ENCODE measurements around the gene PLOD3.
A peak's percentile ranks its signal among the peaks of the same experiment; 100 is the strongest.
"Not testable (repeated sequence)": the region's sequence is repeated elsewhere in the genome, so short reads cannot be mapped to it uniquely, and the experiment has no call there.

PLOD3 gene, protein sequence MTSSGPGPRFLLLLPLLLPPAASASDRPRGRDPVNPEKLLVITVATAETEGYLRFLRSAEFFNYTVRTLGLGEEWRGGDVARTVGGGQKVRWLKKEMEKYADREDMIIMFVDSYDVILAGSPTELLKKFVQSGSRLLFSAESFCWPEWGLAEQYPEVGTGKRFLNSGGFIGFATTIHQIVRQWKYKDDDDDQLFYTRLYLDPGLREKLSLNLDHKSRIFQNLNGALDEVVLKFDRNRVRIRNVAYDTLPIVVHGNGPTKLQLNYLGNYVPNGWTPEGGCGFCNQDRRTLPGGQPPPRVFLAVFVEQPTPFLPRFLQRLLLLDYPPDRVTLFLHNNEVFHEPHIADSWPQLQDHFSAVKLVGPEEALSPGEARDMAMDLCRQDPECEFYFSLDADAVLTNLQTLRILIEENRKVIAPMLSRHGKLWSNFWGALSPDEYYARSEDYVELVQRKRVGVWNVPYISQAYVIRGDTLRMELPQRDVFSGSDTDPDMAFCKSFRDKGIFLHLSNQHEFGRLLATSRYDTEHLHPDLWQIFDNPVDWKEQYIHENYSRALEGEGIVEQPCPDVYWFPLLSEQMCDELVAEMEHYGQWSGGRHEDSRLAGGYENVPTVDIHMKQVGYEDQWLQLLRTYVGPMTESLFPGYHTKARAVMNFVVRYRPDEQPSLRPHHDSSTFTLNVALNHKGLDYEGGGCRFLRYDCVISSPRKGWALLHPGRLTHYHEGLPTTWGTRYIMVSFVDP

GRCh38 chr7:101217388-101218235 is at the start of gene PLOD3, which contains the start of gene ZNHIT1:
Gene PLOD3, minus strand, starts transcription at chr7:101217581. Its CDS starts 307 bp downstream, at chr7:101217274.
Gene ZNHIT1, plus strand, starts transcription at chr7:101218165. Its CDS starts 31 bp downstream, at chr7:101218196.
- DNase-seq, result peak; percentile 94

DNA sequence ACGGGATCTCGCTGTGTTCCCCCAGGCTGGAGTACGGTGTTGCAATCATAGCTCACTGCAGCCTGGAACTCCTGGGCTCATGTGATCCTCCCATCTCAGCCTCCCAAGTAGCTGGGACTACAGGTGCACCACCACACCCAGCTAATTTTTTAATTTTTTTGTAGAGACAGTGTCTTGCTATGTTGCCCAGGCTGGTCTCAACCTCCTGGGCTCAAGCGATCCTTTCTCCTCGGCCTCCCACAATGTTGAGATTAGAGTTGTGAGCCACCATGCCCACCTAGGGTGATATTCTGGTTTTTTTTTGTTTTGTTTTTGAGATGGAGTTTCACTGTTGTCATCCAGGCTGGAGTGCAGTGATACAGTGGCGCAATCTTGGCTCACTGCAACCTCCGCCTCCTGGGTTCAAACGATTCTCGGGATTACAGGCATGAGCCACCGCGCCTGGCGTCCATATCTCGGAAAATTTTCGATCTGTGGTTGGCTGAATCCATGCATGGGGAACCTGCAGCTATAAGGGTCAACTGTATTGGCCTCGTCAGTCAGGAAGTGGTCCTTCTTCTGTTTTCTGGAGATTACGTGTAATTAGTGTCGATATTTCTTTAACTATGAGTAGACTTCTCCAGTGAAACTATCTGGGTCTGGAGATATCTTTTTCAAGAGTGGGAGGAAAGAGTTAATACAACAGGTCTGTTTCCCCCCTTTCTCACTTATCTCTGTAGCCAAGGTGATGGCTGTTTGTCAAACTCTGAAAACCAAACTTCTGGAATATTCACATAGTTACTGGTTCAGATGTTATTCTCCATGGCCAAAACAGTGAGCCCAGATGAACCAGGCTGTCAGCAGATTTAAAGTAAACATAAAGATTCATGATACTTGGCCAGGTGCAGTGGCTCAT is 48.5 kb upstream of the PLOD3 start:
- DNase-seq, result no peak

DNA sequence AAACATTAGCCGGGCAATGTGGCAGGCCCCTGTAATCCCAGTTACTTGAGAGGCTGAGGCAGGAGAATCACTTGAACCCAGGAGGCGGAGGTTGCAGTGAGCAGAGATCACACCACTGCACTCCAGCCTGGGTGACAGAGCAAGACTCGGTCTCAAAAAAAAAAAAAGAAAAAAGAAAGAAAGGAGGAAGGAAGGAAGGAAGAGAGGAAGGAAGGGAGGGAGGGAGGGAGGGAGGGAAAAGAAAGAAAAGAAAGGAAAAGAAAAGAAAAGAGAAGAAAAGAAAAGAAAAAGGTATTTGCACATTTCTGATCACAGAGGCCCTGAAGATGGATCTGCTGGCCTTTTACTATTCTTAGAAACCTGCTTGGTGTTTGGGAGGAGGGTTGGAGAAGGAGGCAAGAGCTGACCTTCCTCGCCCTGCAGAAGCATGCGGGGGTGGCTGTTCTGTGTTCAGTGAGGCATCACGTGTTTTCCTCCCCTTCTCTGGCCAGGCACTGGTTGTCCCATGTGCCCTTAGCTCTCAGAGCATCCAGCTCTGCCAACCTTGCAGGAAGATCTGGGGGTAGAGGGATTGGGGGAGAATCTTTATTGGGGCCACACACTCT is 46.8 kb upstream of the PLOD3 start:
- not testable (repeated sequence) for DNase-seq

DNA sequence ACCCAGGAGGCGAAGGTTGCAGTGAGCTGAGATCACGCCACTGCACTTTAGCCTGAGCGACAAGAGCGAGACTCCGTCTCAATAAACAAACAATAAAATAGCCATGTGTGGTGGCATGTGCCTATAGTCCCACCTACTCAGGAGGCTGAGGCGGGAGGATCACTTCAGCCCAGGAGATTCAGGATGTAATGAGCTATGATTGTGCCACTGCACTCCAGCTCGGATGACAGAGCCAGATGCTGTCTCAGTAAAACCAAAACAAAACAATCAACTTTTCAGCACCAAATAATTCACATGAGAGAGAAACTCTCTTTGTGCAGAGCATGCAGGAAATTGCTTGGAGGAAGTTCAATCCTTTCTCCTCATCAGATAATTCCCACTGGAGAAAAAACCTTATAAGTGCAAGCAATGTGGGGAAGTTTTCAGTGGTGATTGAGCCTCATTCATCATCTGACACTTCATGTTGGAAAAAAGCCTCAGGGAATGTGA is 40.9 kb upstream of the PLOD3 start:
- DNase-seq, result no peak

DNA sequence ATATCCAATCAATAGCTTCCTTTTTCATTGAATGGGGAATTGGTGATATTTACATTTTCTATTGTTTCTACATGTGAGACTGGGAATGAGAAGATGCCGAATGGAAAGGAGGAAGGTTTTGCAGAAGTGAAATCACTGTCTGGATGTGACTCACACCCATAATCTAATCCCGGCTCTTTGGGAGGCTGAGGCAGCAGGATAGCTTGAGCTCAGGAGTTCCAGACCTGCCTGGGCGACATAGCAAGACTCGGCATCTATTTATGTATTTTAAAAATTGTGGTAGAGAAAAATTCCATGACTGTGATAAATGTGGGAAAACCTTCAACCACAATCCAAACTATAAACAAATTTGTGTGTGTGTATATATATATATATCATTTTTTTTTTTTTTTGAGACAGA is 38.4 kb upstream of the PLOD3 start:
- no peak for DNase-seq

- DNase-seq, result not testable (repeated sequence)
These were observed 35.8 kb upstream of the PLOD3 start for GRCh38 chr7:101253199-101253598.

DNA sequence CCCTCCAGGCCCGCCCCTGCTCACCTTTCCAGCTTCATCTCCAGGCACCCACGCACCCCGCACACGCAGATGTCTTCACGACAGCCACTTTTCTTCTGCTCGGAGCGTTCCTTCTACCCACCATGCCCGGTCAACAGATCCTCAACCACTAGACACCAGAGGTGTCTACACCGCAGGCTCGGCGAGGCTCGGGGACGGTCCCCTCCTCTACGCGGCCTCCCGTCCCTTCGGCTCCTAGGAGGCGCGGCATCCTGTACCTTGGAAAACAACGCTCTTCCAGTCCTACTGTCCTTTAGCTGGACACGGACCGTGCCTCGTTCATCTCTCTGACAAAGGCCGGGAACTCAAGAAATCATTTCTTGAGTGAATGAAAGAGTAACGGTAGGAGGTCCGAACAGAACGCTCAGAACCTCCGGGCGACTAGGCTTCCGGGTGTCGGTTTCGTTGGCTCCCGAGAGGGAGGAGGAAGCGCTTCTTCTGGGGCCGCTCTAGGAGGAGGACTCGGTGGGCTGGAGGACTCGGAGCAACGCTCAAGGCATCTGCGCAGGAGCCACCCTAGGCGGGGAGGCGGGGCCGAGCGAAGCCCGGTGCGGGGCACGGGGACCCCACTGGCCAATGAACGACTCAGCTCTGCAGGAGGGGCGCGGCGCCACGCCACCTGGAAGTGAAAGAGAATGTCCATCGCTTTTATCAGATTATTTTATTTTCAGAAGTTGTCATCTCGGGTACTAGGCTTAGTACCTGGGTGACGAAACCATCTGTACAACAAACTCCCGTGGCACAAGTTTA is 34.7 kb upstream of the PLOD3 start:
- DNase-seq, result peak; percentile 99

DNA sequence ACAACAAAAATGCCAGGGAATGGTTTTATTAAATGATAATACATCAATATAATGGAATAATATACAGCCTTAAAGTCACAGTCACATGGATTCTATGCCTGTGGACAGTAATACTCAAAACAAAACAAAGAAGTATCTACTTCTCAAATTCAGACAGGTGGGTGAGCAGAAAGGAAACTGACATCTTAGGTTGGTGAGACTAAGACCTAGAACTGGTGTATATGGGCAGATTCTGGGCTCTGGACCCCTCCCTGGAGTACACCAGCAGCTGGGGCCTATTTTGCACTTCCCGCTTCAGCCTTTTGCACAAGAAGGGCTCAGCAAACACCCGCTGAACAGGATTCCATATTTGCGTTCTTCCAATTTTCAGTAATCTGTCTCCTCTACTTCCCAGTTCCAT is 32.9 kb upstream of the PLOD3 start:
- no peak for DNase-seq

GRCh38 chr7:101248276-101248675 is 30.9 kb upstream of the PLOD3 start:
- no peak for DNase-seq

DNA sequence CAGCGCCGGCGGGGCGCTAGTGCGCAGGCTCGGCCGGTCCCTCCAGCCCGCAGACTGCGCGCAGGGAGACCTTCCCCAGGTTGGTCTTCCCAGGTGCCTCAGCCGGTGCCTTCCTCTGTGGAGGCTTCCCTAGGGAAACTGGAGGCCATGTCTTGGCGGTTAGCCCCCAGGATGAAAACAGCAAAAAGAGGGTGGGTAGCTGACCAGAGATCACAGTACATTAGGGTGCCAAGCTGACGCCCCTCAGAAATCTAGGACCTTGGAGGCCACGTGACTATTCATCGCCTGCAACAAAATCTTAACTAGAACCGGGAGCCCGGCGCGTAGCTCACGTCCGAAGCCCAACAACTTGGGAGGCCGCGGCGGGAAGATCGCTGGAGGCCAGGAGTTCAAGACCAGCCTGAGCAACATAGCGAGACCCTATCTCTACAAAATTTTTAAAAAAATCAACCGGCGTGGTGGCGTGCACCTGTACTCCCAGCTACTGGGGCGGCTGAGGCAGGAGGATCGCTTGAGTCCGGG is 27.8 kb upstream of the PLOD3 start:
- no peak for DNase-seq

- peak; percentile 93 for DNase-seq
These were observed 27.2 kb upstream of the PLOD3 start, which contains the start of gene FIS1 for GRCh38 chr7:101244375-101245146. Gene FIS1, minus strand, starts transcription at chr7:101245081. Its CDS starts 77 bp downstream, at chr7:101245004.

- DNase-seq, result no peak
These were observed 26.4 kb upstream of the PLOD3 start for GRCh38 chr7:101243646-101244374.

GRCh38 chr7:101241443-101242349 is 24.3 kb upstream of the PLOD3 start:
- DNase-seq, result no peak

DNA sequence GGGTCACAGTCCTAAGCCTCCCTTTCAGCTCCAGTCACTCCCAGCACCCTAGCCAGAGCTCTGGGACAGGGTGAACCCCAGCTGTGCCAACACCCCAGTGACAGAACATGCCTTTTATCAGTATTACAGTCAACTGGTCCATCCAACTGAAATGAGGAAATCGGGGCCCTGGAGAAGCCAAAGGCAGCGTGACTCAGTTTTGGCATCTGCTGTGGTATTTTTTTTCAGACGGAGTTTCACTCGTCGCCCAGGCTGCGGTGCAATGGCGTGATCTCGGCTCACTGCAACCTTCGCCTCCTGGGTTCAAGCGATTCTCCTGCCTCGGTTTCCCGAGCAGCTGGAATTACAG is 23.6 kb upstream of the PLOD3 start:
- DNase-seq, result no peak

DNA sequence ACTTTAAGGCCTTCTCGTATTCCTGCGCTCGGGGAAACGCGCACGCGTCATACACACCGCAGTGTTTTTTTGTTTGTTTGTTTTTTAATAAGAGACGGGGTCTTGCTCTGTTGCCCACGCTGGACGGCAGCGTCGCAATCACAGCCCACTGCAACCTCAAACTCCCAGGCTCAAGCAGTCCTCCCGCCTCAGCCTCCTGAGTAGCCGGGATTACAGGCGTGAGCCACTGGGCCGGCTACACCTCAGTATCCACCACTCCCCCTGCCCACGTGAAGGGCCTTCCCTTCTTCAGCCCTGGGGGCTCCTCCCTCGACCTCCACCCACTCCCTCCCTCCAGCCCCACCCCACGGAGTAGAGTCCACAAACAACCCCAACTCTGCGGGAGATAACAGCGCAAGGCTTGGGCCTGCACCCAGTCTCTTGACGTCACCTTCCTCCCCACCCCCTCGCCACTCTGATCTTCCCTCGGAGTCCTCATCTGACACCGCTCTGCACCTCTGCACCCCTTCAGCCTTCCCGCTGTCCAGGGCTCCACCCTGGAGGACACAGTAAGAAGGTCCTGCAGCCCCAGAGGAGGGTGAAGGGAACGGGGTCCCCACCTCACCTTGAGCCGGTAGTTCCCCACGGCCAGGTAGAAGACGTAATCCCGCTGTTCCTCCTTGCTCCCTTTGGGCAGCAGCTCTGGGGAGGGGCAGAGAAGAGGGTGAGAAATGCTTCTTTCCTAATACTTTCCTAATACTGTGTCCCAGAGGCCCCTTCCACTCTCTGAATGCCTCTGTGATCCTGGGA is 23.0 kb upstream of the PLOD3 start:
- no peak for DNase-seq

- no peak for DNase-seq
These were observed 22.5 kb upstream of the PLOD3 start for GRCh38 chr7:101239951-101240220.

All from stimulated activated naive CD4-positive, alpha-beta T cell treated with Interleukin-2 at 50 U/mL for 16 hours (primary cell).